Fibroblast of peridontal ligament (primary cell): ENCODE data around the gene CAPNS2.

Experiments used
- DNase-seq: peaks from one replicate; pipeline ENCODE4 v3.0.0-alpha.2; 2010; ENCODE audit errors: extremely low read depth

The CAPNS2 gene

GRCh38 chr16:55566432-55567175 lies at the start of gene CAPNS2:
CAPNS2 (plus strand) TSS chr16:55566684; CDS start chr16:55566757, 73 bp downstream.
- DNase-seq = no peak

DNA sequence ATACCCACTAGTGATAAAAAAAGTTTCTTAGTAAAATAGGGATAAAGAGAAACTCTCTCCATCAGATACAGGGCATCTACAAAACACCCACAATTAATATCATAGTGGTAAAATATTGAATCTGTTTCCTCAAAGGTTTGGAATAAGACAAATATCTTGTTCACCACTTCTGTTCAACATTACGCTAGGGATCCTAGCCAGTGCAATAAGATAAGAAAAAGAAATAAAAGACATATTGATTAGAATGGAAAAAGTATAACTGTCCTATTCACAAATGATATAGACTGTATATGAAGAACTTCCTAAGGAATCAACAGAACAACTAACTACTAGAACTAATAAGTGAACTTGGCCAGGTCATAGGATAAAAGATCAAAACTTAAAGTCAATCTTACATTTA lies 44.7 kb upstream of the CAPNS2 start:
- DNase-seq = no peak

GRCh38 chr16:55526441-55526840 lies 40.0 kb upstream of the CAPNS2 start:
- peak; percentile 35 for DNase-seq

GRCh38 chr16:55527885-55528284 lies 38.6 kb upstream of the CAPNS2 start:
- DNase-seq = no peak

GRCh38 chr16:55529018-55529417 lies 37.5 kb upstream of the CAPNS2 start:
- no peak for DNase-seq

GRCh38 chr16:55530316-55530856 lies 36.1 kb upstream of the CAPNS2 start:
- DNase-seq = no peak

DNA sequence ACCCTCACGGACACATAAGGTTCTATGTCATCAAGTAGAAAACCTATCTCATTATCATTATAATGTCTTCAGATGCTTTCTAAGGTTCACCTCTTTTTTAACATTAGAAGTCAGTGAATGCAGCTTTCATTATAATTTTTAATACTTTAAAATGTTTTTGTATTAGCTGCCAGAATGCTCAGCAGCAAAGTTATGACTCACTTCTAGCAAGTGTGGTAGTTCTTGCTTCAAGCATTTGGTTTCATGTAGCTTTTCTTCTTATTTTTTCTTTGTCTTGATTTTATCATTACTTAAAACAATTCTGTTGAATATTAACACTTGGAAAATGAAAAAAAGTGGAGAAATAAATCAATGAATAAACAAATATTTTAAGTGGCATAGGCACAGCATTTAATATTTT lies 34.3 kb upstream of the CAPNS2 start:
- DNase-seq = no peak

DNA sequence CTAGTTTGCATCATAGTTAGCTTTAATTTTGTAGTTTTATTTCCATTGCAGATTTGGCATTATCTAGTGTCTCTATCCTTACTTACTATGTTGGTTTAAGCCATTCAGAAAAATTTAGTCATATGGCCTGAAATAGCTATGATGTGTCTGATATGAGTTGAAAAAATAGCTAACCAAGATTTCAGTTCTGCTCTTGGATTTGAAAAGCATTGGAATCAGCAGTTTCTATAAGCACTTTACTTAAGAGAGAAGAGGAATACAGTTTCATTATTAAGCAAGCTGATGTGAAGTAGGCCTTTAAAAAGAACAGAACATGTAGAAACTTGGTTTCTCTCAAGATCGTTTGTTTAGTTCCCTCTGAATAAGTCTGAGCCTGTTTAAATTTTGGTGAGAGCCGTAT lies 31.7 kb upstream of the CAPNS2 start:
- peak; percentile 25 for DNase-seq

- DNase-seq = peak; percentile 48
Measured at GRCh38 chr16:55539049-55539448, 27.4 kb upstream of the CAPNS2 start.

DNA sequence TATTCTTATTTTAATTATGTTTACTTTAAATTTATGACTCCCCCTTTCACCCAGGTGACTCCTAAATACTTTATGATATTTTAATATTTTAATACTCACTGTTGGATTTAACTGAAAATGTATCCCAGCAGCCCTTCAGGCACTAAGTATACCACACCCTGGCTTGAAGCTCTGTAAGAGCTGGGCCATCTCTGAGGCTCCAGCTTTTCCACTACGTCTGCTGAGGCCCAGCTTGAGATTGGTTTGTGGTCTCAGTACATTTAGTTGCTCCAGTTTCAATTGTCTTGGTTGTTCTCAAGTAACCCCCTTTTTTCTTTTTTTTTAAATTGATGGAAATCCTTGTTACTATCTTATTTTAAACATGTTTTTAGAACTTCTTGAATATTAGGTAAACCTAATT lies 27.0 kb upstream of the CAPNS2 start:
- DNase-seq = no peak

DNA sequence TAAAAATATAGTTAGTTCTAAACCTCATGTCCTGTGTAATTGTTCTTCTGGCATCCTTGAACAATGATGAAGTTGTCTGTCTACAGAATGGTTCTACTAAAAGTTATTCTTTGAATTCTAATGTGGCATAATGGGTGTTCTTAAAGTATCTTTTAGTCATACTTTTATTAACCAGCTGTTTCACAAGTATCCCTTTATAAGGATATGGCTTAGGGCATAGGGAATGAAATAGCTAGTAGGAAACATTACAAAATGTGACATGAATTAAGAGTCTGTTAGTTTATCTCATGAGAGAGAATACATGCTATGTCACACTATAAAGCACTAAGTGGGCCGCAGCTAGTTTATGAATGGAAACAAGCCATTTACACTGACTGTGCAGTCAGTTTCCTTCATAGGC lies 26.3 kb upstream of the CAPNS2 start:
- no peak for DNase-seq

- DNase-seq = peak; percentile 81
Measured at GRCh38 chr16:55542459-55543082, 23.9 kb upstream of the CAPNS2 start.

- DNase-seq = peak; percentile 78
Measured at GRCh38 chr16:55543472-55543871, 23.0 kb upstream of the CAPNS2 start.

- peak; percentile 67 for DNase-seq
Measured at GRCh38 chr16:55552621-55553020, 13.9 kb upstream of the CAPNS2 start.

DNA sequence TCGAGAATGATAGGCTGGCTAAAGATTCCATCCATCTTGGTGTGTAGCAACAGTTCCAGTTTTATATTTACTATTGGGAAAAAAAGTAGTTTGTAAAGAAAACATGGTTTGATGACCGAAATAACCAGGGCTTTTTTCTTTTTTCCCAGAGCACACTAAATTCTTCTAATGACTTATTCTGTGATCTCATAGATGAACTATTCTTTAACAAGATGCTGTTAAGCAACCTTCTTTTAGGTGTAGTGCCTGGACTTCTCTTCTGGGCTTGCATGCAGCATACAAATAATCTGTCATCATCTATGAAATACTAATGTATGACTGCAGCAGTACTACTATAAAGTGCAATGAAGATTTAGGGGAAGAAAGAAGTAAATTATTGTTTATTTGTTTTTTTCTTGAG lies 11.0 kb upstream of the CAPNS2 start:
- DNase-seq = no peak

- no peak for DNase-seq
Measured at GRCh38 chr16:55557186-55557585, 9.3 kb upstream of the CAPNS2 start.

DNA sequence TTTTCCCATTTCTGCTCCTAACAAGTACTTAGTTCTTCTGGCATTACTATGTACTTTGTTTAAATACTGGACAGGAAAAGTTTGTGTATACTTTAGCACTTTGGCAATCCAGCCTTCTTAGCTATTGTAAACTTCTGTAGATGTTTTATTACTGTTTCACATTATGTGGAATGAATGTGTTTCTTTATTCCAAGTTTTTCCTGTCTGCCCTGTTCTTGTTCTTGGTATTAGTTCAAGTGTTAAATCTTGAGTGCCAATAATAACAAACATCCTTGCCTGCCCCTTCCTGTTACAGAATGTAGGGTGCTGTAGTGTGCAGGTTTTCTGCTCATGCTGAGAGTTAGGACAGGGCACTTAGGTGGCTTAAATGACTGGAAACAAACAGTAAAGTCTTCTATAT lies 7.3 kb upstream of the CAPNS2 start:
- peak; percentile 79 for DNase-seq

DNA sequence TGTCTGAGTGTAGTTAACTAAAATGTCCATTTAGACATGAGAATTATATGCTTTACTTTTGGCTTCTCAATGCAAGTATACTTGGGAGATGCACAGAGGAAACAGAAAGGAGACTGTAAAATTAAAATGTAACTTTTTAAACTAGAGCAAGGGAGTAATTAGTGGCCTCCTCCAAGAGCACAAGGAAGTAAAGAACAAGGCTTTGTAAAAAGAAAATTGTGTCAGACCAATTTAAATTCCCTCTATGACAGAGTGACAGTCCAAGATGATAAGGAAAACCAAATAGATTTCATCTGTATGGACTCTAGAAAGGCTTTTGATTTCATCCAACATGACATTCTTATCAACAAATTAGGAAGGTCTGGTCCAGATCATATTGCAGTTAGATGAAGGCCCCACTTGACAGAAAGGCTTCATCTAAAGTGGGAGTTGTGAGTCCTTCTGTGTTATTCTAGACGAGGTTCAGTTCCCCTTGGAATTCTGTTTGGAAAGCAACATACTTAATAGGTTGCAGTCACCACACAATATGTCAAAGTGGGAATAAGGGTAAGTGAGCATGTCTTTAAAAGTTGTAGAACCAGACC lies 6.5 kb upstream of the CAPNS2 start:
- no peak for DNase-seq

DNA sequence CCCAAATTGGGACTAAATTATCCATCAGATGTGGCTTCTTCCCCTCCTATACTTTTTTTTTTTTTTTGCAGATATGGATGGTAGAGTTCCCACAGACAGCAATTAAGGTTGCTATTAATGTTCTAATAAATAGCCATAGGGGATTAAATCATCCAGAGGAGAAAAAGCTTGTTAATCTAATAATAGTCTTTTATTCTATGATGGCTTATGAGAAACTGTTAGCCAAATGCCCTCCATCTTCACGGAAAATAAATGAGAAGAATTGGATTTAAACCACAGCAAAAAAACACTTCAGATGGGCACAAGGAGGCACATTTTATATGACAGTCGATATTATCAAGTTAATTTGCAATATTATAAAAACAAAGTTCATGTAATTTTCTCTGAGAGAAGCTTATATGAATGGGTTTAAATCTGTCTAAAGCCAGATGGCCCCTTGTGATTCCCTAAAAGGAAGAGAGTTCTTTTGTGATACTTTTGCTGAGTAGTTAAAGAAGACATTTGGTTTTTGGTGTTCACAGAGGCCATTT lies 5.1 kb upstream of the CAPNS2 start:
- no peak for DNase-seq

DNA sequence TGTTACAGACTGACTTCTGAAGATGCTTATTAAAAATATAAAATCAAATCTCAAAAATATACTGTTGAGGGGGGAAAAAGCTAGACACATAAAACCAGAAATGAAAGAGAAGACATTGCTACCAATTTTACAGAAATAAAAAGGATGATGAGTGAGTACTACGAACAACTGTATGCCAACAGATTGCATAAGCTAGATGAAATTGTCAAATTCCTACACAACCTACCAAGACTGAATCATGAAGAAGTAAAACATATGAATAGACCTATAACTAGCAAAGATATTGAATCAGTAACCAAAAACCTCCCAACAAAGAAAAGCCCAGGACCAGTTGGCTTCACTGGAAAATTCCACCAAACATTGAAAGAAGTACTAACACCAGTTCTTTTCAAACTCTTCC lies 3.5 kb upstream of the CAPNS2 start:
- peak; percentile 85 for DNase-seq

DNA sequence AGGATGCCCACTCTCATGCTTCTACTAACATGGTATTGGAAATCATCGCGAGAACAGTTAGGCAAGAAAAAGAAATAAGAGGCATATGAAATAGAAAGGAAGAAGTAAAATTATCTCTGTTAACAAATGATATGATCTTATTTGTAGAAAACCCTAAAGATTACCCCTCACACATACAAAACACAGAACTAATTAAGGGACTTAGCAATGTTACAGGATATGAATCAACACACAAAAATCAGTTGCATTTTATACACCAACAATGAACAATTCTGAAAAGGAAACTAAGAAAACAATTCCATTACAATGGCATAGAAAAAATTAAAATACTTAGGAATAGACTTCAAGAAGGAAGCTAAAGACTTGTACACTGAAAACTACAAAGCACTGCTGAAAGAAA lies 2.7 kb upstream of the CAPNS2 start:
- no peak for DNase-seq

- no peak for DNase-seq
Measured at GRCh38 chr16:55565086-55565485, 1.4 kb upstream of the CAPNS2 start.

DNA sequence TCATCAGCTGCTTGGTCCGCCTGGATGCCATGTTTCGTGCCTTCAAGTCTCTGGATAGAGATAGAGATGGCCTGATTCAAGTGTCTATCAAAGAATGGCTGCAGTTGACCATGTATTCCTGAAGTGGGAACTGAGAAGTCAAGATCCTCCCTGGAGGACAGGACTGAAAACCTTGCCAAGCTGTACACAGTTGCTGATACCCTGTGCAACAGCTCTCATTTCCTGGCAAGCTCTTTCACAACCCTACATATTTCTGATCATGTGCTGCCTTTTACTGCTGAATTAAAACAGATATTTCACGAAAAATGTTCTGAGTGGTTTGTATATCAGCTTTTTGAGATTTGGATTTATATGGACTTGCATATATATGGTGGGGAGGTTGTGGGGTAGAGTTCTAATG lies 898 bp downstream of the CAPNS2 start:
- peak; percentile 80 for DNase-seq
